ENCODE measurements around the gene CITED1.

Gene CITED1

DNA sequence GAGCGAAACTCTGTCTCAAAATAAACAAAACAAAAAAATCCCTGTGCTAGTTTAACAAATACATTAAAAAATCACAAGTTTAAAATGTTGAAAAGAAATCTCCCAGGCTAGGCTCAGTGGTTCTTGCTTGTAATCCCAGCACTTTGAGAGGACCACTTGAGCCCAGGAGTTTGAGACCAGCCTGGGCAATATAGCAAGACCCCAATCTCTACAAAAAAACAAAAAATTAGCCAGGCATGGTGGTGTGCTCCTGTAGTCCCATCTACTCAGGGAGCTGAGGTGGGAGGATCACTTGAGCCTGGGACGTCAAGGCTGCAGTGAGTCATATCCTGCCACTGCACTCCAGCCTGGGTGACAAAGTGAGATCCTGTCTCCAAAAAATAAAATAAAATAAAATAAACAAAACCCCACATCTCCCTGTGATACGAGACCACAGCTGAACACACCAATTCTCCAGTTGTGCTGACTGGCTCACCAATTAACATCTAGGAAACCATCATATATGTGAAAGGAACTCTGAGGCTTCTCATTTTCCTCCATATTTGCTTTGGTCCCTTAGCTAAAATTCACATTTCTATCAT is 36.0 kb downstream of the CITED1 start:
- DNase-seq, result peak; percentile 33

DNA sequence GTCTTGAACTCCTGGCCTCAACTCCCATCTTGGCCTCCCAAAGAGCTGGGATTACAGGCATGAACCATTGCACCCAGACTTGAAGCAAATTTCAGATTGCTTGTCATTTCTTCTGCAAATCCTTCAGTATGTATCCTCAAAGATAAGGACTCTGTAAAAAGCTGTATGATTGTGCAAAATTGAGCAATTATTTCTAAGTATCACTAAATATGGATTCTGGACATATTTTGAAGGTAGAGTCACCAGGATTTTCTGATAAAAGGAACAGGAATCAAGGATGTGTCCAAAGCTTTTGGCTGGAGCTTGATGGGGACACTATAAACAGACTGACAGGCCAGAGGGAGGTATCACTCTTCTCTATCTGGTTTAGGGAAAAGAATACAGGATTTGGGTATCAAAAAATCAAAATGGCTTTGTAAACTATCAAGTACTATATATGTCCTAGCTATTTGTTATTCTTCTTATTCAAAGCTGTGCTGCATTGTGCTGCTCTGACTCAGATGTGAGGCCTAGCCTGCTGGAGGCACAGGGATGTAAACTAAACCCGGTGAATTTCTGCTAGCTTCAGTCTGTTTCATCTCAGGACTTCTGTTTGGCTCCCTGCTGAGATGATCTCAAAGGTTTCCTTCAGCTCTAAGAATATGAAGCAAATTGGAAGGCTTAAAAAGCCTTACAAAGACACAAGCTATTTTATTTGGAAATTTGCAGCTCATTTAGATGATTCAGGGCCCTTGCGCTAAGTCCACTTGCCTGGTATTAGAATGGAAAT is 36.9 kb downstream of the CITED1 start:
- DNase-seq, result no peak

DNA sequence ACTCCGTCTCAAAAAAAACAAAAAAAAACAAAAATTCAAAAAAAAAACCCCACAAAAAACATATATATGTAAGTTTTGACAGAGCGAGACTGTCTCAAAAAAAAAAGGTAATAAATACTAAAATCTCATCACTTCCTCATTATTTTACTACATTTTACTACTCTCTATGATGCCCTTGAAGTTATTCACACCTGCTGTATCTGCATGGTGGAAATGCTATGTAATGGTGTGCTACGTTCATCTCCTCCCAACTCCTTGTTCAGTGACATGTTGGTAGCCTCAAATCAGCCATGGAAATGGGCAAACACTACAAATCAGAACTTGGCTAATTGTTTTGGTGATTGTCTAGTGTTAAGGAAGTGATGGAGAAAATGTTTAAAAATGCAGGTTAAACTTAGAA is 40.5 kb downstream of the CITED1 start:
- no peak for DNase-seq

DNA sequence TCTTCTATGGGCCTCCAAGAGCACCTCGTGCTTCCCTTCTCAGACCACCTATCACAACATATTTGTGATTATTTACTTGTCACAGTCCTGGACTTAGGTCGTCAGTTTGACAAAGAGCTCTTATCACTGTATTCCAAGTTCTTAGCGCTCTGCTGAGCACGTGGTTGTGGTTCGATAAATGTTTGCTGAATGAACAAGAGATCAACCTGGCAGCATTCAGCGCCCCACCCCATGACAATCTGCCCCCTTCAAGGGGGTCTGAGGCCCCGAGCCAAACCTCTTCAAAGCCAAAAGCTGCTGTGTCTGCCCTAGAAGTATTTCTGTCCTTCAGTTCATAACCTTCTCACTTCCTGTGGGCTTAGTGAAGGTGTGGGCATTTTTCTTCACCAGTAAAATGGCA is 43.6 kb downstream of the CITED1 start:
- DNase-seq, result no peak

DNA sequence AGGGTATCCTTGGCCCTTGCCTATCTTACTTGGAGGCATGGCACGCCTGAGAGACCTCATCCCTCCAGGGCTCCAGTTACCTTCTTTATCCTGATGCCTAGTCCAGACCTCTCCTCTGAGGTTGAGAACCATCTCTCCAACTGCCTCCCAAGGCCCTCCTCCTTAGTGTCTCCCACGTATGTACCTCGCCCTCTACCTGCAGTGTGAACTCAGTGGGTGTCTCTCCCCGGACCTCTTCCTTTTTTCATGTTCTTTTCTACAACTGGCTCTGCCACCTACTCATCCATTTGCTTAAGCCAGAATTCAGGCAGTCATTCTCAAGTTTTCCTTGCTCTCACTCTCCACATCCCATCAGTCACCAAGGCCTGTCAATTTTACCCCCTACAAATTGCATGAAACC is 45.3 kb downstream of the CITED1 start:
- DNase-seq, result no peak

DNA sequence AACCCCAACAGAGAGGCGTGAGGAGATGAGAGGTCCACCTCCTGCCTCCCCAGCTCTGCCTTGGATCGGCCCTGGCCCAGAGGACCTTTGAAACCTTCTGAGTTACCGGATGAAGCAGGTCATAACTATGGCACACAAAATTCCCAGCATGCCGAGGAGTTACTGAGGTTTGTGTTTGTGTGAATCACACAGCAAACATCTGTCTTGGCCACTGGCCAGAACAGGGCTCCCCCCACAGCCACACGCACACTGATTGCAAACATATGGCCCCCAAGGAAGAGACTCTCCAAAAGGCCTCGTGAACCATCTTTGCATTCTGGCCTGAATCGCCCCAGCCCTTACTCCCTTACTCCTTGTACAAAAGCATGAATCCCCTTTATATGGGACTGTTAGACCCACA is 47.5 kb downstream of the CITED1 start:
- no peak for DNase-seq

DNA sequence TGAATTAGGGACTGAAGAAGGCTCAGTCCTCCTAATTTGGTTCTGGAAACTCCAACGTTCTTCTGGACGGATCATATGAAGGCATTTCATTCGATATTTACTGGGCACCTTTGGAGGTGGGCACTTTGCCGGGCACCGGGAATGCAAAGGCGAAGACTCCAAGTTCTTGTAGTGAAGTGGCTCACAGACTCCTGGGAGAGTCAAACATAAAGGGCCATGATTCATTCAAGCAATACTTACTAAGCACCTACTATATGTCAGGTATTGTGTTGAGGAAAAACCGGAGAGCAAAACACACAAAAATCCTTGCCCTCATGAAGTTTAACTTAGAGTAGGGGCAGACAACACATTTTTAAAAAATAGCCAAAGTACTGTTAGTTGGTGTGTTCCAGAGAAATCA is 49.9 kb downstream of the CITED1 start:
- DNase-seq, result no peak

DNA sequence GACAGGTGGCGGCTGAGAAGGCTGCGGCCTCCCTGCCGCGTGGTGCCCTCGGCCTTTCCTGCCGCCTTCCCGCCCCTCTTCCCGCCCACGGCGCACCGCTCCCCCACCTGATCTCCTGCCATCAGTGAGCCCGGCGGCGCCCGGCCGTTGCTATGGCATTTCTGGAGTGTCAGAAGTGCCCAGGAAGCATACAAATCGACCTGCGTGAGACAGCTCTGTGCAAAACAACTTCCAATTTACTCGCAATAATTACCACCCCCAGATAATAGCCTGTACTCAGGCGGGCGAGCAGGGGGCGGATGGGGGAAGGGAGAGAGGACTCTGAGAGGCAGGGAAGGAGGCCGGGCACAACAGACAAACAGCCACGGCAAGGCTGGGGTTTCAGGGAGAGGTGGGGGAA is 50.3 kb downstream of the CITED1 start:
- no peak for DNase-seq

DNA sequence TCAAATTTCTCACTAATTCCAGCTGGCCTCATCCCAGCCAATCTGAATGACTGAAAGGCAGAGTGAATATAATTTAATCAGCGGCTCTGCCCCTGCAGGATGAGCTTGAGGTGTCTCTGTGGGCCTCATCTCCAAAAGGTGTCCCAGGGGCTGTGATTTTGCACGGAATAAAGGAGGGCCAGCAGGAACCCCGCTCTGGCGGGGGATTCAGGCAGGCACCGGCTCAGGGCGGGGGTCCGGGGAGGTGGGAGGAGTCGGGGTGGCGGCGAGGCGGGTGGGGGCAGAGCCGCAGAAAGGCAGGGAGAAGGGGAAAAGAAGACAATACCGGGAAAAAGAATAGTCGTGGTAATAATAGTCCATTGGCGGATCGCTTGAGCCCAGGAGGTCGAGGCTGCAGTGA is 50.9 kb downstream of the CITED1 start:
- no peak for DNase-seq

DNA sequence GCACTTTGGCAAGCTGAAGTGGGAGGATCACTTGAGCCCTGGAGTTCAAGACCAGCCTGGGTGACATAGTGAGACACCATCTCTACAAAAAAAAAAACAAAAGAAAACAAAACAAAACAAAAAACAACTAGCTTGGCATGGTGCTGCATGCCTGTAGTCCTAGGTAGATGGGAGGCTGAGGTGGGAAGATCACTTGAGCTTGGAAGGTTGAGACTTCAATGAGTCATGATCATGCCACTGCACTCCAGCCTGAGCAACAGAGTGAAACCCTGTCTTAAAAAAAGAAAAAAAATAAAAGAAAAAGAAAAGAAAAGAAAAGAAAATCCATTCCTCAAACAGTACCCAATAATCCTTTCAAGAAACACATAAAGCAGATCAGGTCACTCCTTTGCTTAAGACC is 52.0 kb downstream of the CITED1 start:
- no peak for DNase-seq
